Peyer's patch (tissue), 4 donors: ENCODE data around the gene FAM118A. TPM values are rescaled to one million over a fixed set of nuclear protein-coding genes. Genes with fewer than 3 reads are reported as not detected.

ENCODE experiments used
- DNase-seq, 3 donors: peaks; one replicate each; pipeline ENCODE4 v3.0.0-alpha.2; 2017 to 2019
- H3K27ac ChIP-seq, 4 donors: fragments of 200-600 bp; sonication (generic); one replicate each; pipeline ENCODE4 v1.5.1; 2016 to 2019
- H3K27me3 ChIP-seq, 2 donors: fragments of 200-600 bp; sonication (generic); one replicate each; pipeline ENCODE4 v1.5.1; 2019
- H3K36me3 ChIP-seq, 3 donors: fragments of 200-600 bp; sonication (generic); one replicate each; pipeline ENCODE4 v1.5.1; 2016 to 2019
- H3K4me1 ChIP-seq, 4 donors: fragments of 200-600 bp; sonication (generic); one replicate each; pipeline ENCODE4 v1.5.1; 2016 to 2019
- H3K4me3 ChIP-seq, 4 donors: fragments of 200-600 bp; sonication (generic); 1 replicate in 3 of 4; 2 replicates in 1 of 4; pipeline ENCODE4 v1.5.1; 2016 to 2019; ENCODE audit warnings: mild to moderate bottlenecking in 1 of 4
- H3K9me3 ChIP-seq, 4 donors: fragments of 200-600 bp; sonication (generic); one replicate each; pipeline ENCODE4 v1.5.1; 2016 to 2019; ENCODE audit warnings: mild to moderate bottlenecking in 1 of 4
- total RNA-seq, 4 donors: library from RNA; depleted of rRNA; stranded (reverse); fragments of >200 nt; gene quantifications; one replicate each; pipeline ENCODE4 v1.1.0, GENCODE V29; 2016
- TF ChIP-seq, protein P1 (sequence below), 6 experiments: fragments of 450-650 bp in 4 of 6; fragments of 200-600 bp in 2 of 6; sonication (generic) in 1 of 6; IDR thresholded peaks; one replicate each; pipeline ENCODE4 v1.5.1; 2017 to 2019; ENCODE audit warnings: antibody characterized with exemption in 6 of 6, mild to moderate bottlenecking in 3 of 6, moderate library complexity in 1 of 6

The FAM118A gene
- total RNA-seq, 4 donors from 2014 or later, result 46.4 to 1,083 (median 189) TPM

DNA sequence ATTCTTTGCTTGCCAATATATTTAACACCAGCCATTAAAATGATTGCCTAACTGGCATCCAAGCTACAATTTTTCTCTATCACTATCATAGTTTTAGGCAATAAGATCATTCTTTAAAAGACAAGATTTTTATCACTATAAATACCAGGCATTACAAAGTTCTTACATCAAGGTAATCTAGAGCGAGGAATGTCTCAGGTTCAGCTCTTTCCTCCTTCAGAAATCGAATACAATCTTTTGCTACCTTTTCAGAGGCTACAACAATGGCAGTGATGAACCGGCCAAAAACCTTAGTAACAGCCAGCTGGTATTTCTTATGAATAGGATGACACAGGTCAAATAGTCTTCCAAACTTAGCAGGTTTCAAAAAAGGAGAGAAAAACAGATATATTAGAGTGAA is 79.8 kb downstream of the FAM118A start:
- H3K4me3 ChIP-seq, result no peak overlapping the region
- no peak for DNase-seq
- TF ChIP-seq, protein P1, sequence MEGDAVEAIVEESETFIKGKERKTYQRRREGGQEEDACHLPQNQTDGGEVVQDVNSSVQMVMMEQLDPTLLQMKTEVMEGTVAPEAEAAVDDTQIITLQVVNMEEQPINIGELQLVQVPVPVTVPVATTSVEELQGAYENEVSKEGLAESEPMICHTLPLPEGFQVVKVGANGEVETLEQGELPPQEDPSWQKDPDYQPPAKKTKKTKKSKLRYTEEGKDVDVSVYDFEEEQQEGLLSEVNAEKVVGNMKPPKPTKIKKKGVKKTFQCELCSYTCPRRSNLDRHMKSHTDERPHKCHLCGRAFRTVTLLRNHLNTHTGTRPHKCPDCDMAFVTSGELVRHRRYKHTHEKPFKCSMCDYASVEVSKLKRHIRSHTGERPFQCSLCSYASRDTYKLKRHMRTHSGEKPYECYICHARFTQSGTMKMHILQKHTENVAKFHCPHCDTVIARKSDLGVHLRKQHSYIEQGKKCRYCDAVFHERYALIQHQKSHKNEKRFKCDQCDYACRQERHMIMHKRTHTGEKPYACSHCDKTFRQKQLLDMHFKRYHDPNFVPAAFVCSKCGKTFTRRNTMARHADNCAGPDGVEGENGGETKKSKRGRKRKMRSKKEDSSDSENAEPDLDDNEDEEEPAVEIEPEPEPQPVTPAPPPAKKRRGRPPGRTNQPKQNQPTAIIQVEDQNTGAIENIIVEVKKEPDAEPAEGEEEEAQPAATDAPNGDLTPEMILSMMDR (IDR thresholded peaks at IDR 0.05), result no peak
- H3K9me3 ChIP-seq, result no peaks in the 10 kb centered on the region
- no peak overlapping the region for H3K27ac ChIP-seq
- H3K36me3 ChIP-seq, result no peaks in the 10 kb centered on the region
- no peaks in the 10 kb centered on the region for H3K27me3 ChIP-seq
- H3K4me1 ChIP-seq, result no peaks in the 10 kb centered on the region

Other genes with a start within 250 kb of the FAM118A start
- gene NUP50, start 146.0 kb upstream of the FAM118A start, total RNA-seq, result 10 to 100 TPM; 67.8 to 96.8 (median 75.8) TPM
- 10 to 100 TPM; 21.2 to 41.3 (median 27.8) TPM for gene KIAA0930, start 69.0 kb upstream of the FAM118A start, total RNA-seq
- gene UPK3A, start 25.0 kb upstream of the FAM118A start, total RNA-seq, result 1 to 10 TPM in 1 of 4 donors, not detected in 3; 4.0 TPM
- gene SMC1B, start 103.7 kb downstream of the FAM118A start, total RNA-seq, result not detected
- gene RIBC2, start 103.8 kb downstream of the FAM118A start, total RNA-seq, result 10 to 100 TPM in 1 of 4 donors, under 1 TPM in 1, not detected in 2; 0.85 to 47.0 TPM
- gene FBLN1, start 192.9 kb downstream of the FAM118A start, total RNA-seq, result 100 to 1,000 TPM in 3 of 4 donors, 10 to 100 TPM in 1; 29.8 to 162 (median 136) TPM